Measurements from ENCODE around the gene CTBP1.

CTBP1 gene

DNA sequence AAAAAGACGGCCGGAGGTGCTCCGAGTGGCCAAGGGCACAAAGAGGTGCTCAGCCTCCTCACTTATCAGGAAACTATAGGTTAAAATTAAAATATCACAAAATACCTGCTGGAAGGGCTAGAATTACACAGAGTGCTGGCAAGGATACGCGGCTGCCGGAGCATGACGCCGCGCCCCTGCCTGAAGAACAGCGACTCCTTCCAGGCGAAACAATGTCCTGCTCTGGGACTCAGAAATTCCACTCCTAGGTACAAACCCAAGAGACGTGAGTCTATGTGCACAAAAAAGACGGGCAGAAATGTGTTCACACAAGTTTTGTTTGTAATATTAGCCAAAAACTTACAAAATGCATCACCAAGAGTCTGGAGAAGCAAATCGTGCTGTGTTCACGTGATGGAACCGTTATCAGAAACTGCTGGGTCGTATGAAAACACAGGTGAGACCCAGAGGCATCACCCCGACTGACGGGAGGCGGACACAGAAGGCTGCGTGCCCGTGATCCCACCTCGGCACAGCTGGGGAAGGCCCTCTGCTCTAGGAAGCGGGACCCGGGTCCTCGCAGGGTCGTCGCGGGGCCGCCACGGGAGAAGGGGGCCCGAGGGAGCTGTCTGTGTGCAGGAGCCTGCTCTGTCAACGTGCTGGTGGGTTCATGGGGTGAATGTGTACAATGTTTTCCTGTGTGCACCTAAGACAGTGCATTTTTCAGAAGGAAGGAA, 27.6 kb downstream of the CTBP1 start:
- Histone ChIP-seq H3K18ac (ENCODE audit: low read depth in 1 of 2, low read length in 2 of 2) (no peak overlapping the region), H3K4me3 (ENCODE audit: insufficient read depth in 1 of 2, low read depth in 1 of 2, low read length in 2 of 2) (no peak overlapping the region), H3K27ac (ENCODE audit: low read length, poor library complexity, severe bottlenecking) (no peak overlapping the region), H2BK12ac (ENCODE audit: low read length in 2 of 2) (no peak overlapping the region), H3K4me1 (ENCODE audit: control insufficient read depth, insufficient read depth, low read depth, low read length) (no peaks in the 10 kb centered on the region), H3K23ac (ENCODE audit: low read length in 2 of 2) (no peak overlapping the region), H3K79me1 (replicated peaks; ENCODE audit: low read length, poor library complexity, severe bottlenecking) (peaks cover 49% of the 10 kb centered on the region), H3K27me3 (ENCODE audit: control insufficient read depth in 1 of 2, insufficient read depth in 1 of 2, low read length in 2 of 2) (no peaks in the 10 kb centered on the region), H3K4me2 (ENCODE audit: low read length, poor library complexity, severe bottlenecking) (no peak overlapping the region), H2BK5ac (ENCODE audit: low read depth, low read length, poor library complexity, severe bottlenecking) (no peak overlapping the region), H4K8ac (ENCODE audit: low read length) (no peak overlapping the region), H3K9me3 (ENCODE audit: control insufficient read depth, low read length) (no peaks in the 10 kb centered on the region), H3K36me3 (ENCODE audit: control insufficient read depth in 1 of 2, insufficient read depth in 2 of 2, low read depth in 1 of 2, low read length in 2 of 2) (peaks cover 69 to 71% of the 10 kb centered on the region in 2 experiments), H2AFZ (ENCODE audit: low read depth, low read length) (no peak overlapping the region), H2AK5ac (ENCODE audit: low read length, severe bottlenecking) (no peak overlapping the region), H3K14ac (ENCODE audit: low read length in 2 of 2) (no peak overlapping the region), H2BK15ac (ENCODE audit: low read depth, poor library complexity, severe bottlenecking) (no peak overlapping the region), H3K9ac (ENCODE audit: low read length) (no peak overlapping the region), H3K4ac (ENCODE audit: low read depth in 1 of 2, low read length in 2 of 2) (no peak overlapping the region), H2BK120ac (ENCODE audit: low read depth, low read length) (no peak overlapping the region), H4K91ac (ENCODE audit: low read length) (no peak overlapping the region)
- no peak for DNase-seq
- WGBS, result 94% methylated on average over 32 of the region's 33 CpGs

DNA sequence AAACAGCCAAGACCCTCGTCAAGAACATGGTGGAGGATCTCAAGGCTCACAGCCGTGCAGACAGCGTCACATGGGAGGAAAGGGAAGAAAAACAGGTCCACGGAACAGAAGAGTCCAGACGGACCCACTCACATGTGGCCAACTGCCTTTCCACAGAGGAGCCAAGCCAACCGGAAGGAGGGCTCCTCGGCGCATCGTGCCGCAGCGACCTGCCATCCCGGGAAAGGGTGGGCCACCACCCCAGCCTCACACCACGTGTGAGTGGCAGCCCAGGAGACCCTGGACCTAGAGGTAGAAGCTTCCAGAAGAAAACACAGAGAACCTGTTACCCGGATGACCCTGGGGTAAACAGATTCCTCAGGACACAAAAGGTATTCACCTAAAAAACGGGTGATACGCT, 28.4 kb downstream of the CTBP1 start:
- H3K36me3 ChIP-seq (ENCODE audit: control insufficient read depth in 1 of 2, insufficient read depth in 2 of 2, low read depth in 1 of 2, low read length in 2 of 2), result peaks cover 71% of the 10 kb centered on the region in 2 experiments
- no peak overlapping the region for H3K9ac ChIP-seq (ENCODE audit: low read length)
- no peak overlapping the region for H3K18ac ChIP-seq (ENCODE audit: low read depth in 1 of 2, low read length in 2 of 2)
- WGBS, result 98% methylated on average over 16 of the region's 16 CpGs
- H2AFZ ChIP-seq (ENCODE audit: low read depth, low read length), result no peak overlapping the region
- H3K9me3 ChIP-seq (ENCODE audit: control insufficient read depth, low read length), result no peaks in the 10 kb centered on the region
- no peak overlapping the region for H3K14ac ChIP-seq (ENCODE audit: low read length in 2 of 2)
- H2BK15ac ChIP-seq (ENCODE audit: low read depth, poor library complexity, severe bottlenecking), result no peak overlapping the region
- no peak overlapping the region for H3K4me3 ChIP-seq (ENCODE audit: insufficient read depth in 1 of 2, low read depth in 1 of 2, low read length in 2 of 2)
- no peak for DNase-seq
- no peak overlapping the region for H2BK5ac ChIP-seq (ENCODE audit: low read depth, low read length, poor library complexity, severe bottlenecking)
- no peak overlapping the region for H4K8ac ChIP-seq (ENCODE audit: low read length)
- no peak overlapping the region for H3K4ac ChIP-seq (ENCODE audit: low read depth in 1 of 2, low read length in 2 of 2)
- H3K27me3 ChIP-seq (ENCODE audit: control insufficient read depth in 1 of 2, insufficient read depth in 1 of 2, low read length in 2 of 2), result no peaks in the 10 kb centered on the region
- H4K91ac ChIP-seq (ENCODE audit: low read length), result no peak overlapping the region
- H3K4me2 ChIP-seq (ENCODE audit: low read length, poor library complexity, severe bottlenecking), result no peak overlapping the region
- H2AK5ac ChIP-seq (ENCODE audit: low read length, severe bottlenecking), result no peak overlapping the region
- H3K27ac ChIP-seq (ENCODE audit: low read length, poor library complexity, severe bottlenecking), result no peak overlapping the region
- no peaks in the 10 kb centered on the region for H3K4me1 ChIP-seq (ENCODE audit: control insufficient read depth, insufficient read depth, low read depth, low read length)
- no peak overlapping the region for H2BK120ac ChIP-seq (ENCODE audit: low read depth, low read length)
- peaks cover 49% of the 10 kb centered on the region for H3K79me1 ChIP-seq (replicated peaks; ENCODE audit: low read length, poor library complexity, severe bottlenecking)
- H3K23ac ChIP-seq (ENCODE audit: low read length in 2 of 2), result no peak overlapping the region
- no peak overlapping the region for H2BK12ac ChIP-seq (ENCODE audit: low read length in 2 of 2)

DNA sequence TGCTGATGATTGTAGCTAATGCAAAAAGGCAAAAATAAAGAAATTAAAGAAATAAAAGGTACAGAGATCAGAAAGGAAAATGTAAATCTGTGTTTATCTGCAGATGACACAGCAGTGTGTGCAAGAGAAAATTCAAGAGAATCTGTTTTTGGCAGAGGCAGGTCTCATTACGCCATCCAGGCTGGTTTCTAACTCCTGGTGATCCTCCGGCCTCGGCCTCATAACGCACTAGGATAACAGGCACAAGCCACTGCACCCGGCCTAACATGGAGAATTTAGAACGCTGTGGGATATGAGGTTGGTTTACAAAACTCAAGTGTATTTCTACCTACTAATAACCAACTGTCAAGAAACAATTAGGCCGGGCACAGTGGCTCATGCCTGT, 29.4 kb downstream of the CTBP1 start:
- Histone ChIP-seq H2BK120ac (ENCODE audit: low read depth, low read length) (no peak overlapping the region), H2BK15ac (ENCODE audit: low read depth, poor library complexity, severe bottlenecking) (no peak overlapping the region), H2AK5ac (ENCODE audit: low read length, severe bottlenecking) (no peak overlapping the region), H4K8ac (ENCODE audit: low read length) (no peak overlapping the region), H2BK5ac (ENCODE audit: low read depth, low read length, poor library complexity, severe bottlenecking) (no peak overlapping the region), H3K4me3 (ENCODE audit: insufficient read depth in 1 of 2, low read depth in 1 of 2, low read length in 2 of 2) (no peak overlapping the region), H3K18ac (ENCODE audit: low read depth in 1 of 2, low read length in 2 of 2) (no peak overlapping the region), H3K23ac (ENCODE audit: low read length in 2 of 2) (no peak overlapping the region), H4K91ac (ENCODE audit: low read length) (no peak overlapping the region), H3K4me2 (ENCODE audit: low read length, poor library complexity, severe bottlenecking) (no peak overlapping the region), H3K14ac (ENCODE audit: low read length in 2 of 2) (no peak overlapping the region), H2AFZ (ENCODE audit: low read depth, low read length) (no peak overlapping the region), H3K27me3 (ENCODE audit: control insufficient read depth in 1 of 2, insufficient read depth in 1 of 2, low read length in 2 of 2) (no peaks in the 10 kb centered on the region), H3K9me3 (ENCODE audit: control insufficient read depth, low read length) (no peaks in the 10 kb centered on the region), H3K9ac (ENCODE audit: low read length) (no peak overlapping the region), H3K36me3 (ENCODE audit: control insufficient read depth in 1 of 2, insufficient read depth in 2 of 2, low read depth in 1 of 2, low read length in 2 of 2) (peaks cover 67 to 71% of the 10 kb centered on the region in 2 experiments), H3K27ac (ENCODE audit: low read length, poor library complexity, severe bottlenecking) (no peak overlapping the region), H3K4ac (ENCODE audit: low read depth in 1 of 2, low read length in 2 of 2) (no peak overlapping the region), H3K79me1 (replicated peaks; ENCODE audit: low read length, poor library complexity, severe bottlenecking) (peaks cover 49% of the 10 kb centered on the region), H2BK12ac (ENCODE audit: low read length in 2 of 2) (no peak overlapping the region), H3K4me1 (ENCODE audit: control insufficient read depth, insufficient read depth, low read depth, low read length) (peaks cover 3% of the 10 kb centered on the region)
- DNase-seq, result no peak
- 97% methylated on average over 6 of the region's 7 CpGs for WGBS

DNA sequence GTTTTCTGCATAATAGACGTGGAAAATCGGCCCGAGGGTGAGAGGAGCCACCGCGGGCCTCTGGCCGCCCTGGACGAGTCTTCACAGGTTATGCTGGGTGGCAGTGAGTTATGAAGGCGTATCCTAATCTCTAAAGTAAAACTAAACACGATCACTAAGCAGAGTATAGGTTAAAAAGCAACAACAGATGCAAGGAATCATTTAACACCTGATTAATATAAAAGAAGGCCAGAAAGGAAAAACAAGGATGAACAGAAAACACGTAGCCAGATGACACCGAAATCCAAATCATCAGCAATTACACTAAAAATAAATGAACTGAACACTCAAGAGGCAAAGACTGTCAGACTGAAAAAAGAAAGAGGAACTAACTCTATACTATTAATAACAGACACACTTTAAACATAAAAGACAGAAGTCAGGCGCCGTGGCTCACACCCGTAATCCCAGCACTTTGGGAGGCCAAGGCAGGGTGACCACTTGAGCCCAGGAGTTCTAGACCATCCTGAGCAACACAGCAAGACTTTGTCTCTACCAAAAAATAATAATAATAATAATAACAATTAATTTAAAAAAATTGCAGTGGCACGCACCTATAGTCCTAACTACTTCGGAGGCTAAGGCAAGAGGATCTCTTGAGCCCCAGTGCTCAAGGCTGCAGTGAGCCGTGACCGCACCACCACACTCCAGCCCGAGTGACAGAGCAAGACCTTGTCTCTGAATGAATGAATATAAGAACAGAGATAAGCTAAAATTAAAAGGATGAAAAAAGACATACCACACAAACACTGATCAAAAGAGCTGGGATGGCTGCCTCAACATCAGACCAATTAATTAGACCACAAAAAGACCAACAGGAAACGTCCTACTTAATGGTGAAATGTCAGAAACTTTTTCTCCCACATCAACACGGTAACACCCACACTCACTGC, 30.0 kb downstream of the CTBP1 start:
- no peak overlapping the region for H3K4ac ChIP-seq (ENCODE audit: low read depth in 1 of 2, low read length in 2 of 2)
- H2AFZ ChIP-seq (ENCODE audit: low read depth, low read length), result no peak overlapping the region
- DNase-seq, result no peak
- H2BK5ac ChIP-seq (ENCODE audit: low read depth, low read length, poor library complexity, severe bottlenecking), result no peak overlapping the region
- H3K36me3 ChIP-seq (ENCODE audit: control insufficient read depth in 1 of 2, insufficient read depth in 2 of 2, low read depth in 1 of 2, low read length in 2 of 2), result peaks cover 61 to 71% of the 10 kb centered on the region in 2 experiments
- no peak overlapping the region for H3K18ac ChIP-seq (ENCODE audit: low read depth in 1 of 2, low read length in 2 of 2)
- WGBS, result 87% methylated on average over 17 of the region's 21 CpGs
- no peak overlapping the region for H3K4me2 ChIP-seq (ENCODE audit: low read length, poor library complexity, severe bottlenecking)
- H3K23ac ChIP-seq (ENCODE audit: low read length in 2 of 2), result no peak overlapping the region
- no peak overlapping the region for H4K8ac ChIP-seq (ENCODE audit: low read length)
- H4K91ac ChIP-seq (ENCODE audit: low read length), result no peak overlapping the region
- peaks cover 5% of the 10 kb centered on the region for H3K4me1 ChIP-seq (ENCODE audit: control insufficient read depth, insufficient read depth, low read depth, low read length)
- H3K27me3 ChIP-seq (ENCODE audit: control insufficient read depth in 1 of 2, insufficient read depth in 1 of 2, low read length in 2 of 2), result no peaks in the 10 kb centered on the region
- H3K9ac ChIP-seq (ENCODE audit: low read length), result no peak overlapping the region
- H2BK12ac ChIP-seq (ENCODE audit: low read length in 2 of 2), result no peak overlapping the region
- H2AK5ac ChIP-seq (ENCODE audit: low read length, severe bottlenecking), result no peak overlapping the region
- no peaks in the 10 kb centered on the region for H3K9me3 ChIP-seq (ENCODE audit: control insufficient read depth, low read length)
- no peak overlapping the region for H3K4me3 ChIP-seq (ENCODE audit: insufficient read depth in 1 of 2, low read depth in 1 of 2, low read length in 2 of 2)
- no peak overlapping the region for H3K14ac ChIP-seq (ENCODE audit: low read length in 2 of 2)
- peaks cover 53% of the 10 kb centered on the region for H3K79me1 ChIP-seq (replicated peaks; ENCODE audit: low read length, poor library complexity, severe bottlenecking)
- H2BK15ac ChIP-seq (ENCODE audit: low read depth, poor library complexity, severe bottlenecking), result no peak overlapping the region
- no peak overlapping the region for H2BK120ac ChIP-seq (ENCODE audit: low read depth, low read length)
- no peak overlapping the region for H3K27ac ChIP-seq (ENCODE audit: low read length, poor library complexity, severe bottlenecking)

Measured in mesenchymal stem cell (in vitro differentiated cells and primary cell).